Anterior cingulate cortex (tissue), 58 donors: ENCODE measurements around the gene STX2.
"Not testable (repeated sequence)": the region's sequence is repeated elsewhere in the genome, so short reads cannot be mapped to it uniquely, and the experiment has no call there.

ENCODE experiments used
- DNase-seq, 58 donors: peaks; one replicate each; lab custom pipeline; 2025; lab: John Stamatoyannopoulos, UW

The STX2 gene

GRCh38 chr12:130870442-130871285 is 31.6 kb upstream of the STX2 start:
- peak in 56 of 58 donors; percentile 12 to 78 (median 54) for DNase-seq

- no peak for DNase-seq
Measured at GRCh38 chr12:130868412-130868811, 29.4 kb upstream of the STX2 start.

GRCh38 chr12:130863298-130863697 is 24.2 kb upstream of the STX2 start:
- no peak for DNase-seq

DNA sequence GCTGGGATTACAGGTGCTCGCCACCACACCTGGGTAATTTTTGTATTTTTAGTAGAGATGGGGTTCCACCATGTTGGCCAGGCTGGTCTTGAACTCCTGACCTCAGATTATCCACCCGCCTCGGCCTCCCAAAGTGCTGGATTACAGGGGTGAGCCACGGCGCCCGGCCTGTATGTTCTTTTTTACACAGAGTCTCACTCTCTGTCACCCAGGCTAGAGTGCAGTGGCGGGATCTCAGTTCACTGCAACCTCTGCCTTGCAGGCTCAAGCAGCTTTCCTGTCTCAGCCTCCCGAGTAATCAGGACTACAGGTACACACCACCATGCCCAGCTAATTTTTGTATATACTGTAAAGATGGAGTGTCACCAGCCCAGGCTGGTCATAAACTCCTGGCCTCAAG is 23.7 kb upstream of the STX2 start:
- not testable (repeated sequence) for DNase-seq

DNA sequence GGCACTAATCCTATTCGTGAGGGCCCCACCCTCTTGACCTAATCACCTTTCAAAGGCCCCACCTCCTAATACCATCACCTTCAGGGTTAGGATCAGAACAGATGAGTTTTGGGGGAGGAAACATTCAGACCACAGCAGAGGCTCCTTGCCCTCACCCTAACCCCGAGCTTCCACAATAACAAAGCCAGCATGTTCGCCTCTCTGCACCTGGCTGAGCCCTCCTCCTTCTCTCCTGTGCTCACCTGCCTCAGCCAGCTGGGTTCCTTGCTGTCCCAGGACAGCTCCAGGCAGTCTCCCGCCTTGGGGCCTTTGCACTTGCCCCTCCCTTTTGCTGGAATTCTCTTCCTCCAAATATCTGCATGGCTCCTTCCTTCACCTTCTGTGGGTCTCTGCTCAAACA is 23.1 kb upstream of the STX2 start:
- no peak for DNase-seq

DNA sequence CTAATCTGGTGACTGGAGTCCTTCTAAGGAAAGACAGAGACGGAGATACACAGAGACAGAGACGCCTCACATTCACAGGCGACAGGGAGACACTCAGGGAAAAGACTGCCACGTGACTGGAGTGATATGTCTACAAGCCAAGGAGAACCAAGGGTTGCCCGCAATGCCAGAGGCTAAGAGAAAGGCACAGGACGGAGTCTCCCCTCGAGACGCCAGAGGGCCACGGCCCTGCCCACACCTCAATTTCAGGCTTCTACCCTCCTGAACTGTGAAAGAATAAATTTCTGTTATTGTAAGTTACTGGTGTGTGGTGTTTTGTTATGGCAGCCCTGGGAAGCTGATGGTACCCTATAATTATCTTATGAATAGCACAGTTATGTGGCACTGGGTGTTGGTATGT is 21.3 kb upstream of the STX2 start:
- DNase-seq = no peak

DNA sequence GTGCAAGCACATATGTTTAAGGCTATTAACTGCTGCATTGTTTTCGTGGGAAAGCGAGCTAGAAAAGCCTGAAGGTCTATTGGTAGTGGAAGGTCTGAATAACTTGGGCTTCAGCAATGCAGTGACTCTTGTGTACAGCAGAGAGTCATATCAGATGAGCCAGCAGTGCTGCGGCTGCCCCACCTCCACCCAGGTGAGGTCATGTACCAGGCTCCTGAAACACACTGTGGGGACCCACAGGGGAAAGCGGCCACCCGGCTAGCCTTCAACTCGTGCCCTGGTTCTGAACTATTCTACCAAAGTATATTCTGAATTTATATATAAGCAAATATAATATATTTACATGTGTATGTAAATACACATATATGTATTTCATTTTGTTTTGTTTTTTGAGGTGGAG is 20.1 kb upstream of the STX2 start:
- no peak for DNase-seq

DNA sequence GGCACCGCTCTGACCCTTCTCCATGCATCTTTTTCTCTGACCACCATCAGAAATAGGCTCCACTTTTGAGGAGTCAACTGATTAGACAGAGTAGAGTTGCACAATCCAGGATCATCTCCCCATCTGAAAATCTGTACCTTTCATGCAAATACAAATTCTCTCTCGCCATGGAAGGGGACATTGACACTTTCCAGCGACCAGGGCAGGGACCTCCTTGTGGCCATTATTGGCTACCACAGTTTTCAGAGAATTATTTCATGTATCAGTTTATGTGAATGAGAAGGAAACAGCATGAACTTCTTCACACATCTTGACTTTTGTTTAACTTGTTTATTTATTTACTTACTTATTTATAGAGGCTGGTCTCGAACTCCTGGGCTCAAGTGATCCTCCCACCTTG is 19.0 kb upstream of the STX2 start:
- DNase-seq = no peak

DNA sequence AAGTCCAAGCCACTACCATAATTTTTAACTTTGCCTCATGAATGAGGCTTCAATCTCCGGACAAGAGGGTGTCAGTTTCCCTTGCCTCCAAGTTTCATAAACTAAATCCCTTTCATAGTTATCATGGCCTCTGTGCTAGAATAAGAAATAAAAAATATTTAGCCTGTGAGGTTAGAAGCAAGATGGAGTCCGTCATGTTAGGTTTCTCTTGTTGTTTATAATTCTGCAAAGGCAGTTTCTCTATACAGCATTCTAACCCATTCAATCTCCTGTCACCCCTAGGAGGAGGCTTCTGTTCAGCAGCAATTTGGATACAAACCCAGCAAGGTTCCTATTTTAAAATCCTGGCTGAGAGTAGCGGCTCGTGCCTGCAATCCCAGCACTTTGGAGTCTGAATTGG is 17.0 kb upstream of the STX2 start:
- DNase-seq = no peak

DNA sequence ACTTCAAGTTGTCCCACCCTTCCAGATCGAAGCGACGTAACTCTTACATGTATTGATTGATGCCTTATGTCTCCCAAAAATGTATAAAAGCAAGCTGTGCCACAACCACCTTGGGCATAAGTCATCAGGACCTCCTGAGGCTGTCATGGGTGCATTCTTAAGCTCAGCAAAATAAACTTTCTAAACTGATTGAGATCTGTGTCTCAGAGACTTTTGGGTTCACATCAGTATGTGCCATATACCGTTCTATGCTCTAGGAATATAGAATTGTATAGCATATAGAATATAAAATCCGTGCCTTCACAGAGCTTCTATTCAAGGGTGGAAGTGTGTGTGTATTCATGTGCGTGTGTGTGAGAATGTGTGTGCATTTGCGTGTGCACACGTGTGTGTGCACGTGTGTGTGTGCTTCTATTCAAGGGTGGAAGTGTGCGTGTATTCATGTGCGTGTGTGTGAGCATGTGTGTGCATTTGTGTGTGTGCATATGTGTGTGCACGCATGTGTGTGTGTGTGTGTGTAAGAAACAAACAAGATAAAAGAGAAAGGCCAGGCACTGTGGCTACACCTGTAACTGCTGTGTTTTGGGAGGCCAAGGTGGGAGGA is 11.5 kb upstream of the STX2 start:
- no peak for DNase-seq

- no peak for DNase-seq
Measured at GRCh38 chr12:130849561-130850417, 10.7 kb upstream of the STX2 start.

- DNase-seq = not testable (repeated sequence)
Measured at GRCh38 chr12:130848785-130849305, 9.8 kb upstream of the STX2 start.

GRCh38 chr12:130848105-130848504 is 9.1 kb upstream of the STX2 start:
- not testable (repeated sequence) for DNase-seq

DNA sequence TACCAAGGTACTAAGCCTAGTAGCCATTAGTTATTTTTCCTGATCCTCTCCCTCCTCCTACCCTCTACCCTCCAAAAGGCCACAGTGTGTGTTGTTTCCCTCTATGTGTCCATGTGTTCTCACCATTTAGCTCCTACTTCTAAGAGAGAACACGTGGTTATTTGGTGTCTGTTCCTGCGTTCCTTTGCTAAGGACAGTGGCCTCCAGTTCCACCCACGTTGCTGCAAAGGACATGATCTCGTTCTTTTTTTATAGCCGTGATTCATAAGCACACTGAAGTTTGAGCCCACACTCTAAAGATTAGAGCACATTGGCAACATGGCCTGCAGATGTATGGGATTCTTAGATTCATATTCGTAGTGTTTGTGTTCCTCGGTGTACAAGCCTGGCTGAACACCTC is 8.1 kb upstream of the STX2 start:
- DNase-seq = no peak

- DNase-seq = no peak
Measured at GRCh38 chr12:130846369-130846768, 7.3 kb upstream of the STX2 start.

DNA sequence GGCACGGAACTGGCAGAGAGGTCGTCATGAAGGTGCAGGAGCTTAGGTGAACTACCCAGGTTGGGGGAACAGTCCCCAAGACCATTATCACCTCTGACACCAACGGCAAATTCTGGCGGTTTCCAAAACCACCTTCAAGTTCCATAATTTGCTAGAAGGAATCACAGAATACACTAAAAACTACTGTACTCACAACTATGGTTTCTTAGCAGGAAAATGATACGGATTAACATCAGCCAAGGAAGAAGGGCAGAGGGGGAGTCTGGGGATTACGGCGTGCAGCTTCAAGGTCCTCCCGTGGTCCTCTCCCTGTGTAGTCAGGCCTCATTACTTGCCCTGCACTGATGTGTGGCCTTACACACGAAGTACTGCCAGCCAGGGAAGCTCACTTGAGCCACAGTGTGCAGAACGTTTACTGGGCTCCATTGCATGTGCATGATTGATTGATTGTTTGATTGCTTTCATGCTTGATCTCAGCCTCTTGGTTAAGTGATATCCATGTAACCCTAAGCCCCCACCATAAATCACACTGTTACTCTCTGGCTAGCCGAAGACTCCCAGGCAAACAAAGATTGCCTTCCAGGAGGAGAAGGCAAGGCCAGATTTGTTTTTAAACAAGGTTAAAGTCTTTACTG is 837 bp upstream of the STX2 start:
- DNase-seq = no peak

DNA sequence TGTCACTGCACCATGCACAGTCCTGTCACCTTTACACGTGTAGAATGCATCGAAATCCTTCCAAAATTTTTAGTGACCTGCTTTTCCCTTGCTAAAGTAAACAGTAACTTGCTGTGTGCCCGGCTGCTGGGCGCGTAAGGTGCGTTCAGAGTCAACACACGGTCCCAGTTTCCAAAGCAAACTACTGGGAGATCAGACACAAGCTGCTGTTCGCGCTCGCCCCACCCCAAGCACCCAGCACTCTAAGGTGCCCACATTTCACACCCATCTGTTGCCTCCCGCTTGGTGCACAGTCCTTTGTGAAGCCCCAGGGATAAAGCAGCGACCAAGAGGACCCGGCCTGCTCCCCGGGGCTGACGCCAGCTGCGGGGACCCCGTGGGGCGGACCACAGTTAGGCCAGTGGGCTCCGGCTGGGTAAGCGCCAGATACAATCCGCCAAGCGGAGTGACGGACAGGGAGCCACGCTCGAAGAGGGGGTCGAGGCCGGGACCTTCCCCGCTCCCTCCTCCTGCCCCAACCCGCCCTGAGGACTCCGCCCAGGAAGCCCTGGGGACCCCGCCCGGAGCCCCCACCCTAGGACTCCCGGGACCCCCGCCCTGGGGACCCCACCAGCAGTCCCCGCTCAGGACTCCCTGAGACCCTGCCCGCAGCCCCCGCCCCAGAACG is 633 bp downstream of the STX2 start:
- DNase-seq = peak in 16 of 58 donors; percentile 7 to 61 (median 36)

- DNase-seq = no peak
Measured at GRCh38 chr12:130835436-130835835, 3.6 kb downstream of the STX2 start.

DNA sequence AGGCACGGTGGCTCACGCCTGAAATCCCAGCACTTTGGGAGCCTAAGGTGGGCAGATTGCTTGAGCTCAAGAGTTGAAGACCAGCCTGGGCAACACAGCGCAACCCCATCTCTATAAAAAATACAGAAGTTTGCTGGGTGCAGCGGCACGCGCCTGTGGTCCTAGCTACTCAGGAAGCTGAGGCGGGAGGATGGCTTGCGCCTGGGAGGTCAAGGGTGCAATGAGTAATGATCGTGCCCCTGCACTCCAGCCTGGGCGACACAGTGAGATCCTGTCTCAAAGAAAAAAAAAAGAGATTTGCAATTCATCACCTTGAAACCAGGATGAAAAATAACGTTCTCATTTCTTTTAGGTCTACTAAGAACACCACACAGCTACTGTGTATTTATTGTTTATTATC is 4.0 kb downstream of the STX2 start:
- DNase-seq = no peak
